RWPE1 (cell line): Measurements from ENCODE around the gene CCDC70.

Experiments
- CTCF ChIA-PET: fragments of 350-600 bp; sonication (Branson Sonifier 250); formaldehyde crosslinking; extraction: SDS; loops from one replicate; lab custom pipeline; 2021; lab: Yijun Ruan, JAX
- POLR2A ChIA-PET: fragments of 400-600 bp; formaldehyde crosslinking; extraction: SDS; loops from one replicate; lab custom pipeline; 2020; ENCODE audit warnings: antibody characterized with exemption; ENCODE audit not compliant: low non-redundant PET; lab: Yijun Ruan, JAX
- DNase-seq: peaks from one replicate; pipeline ENCODE4 v3.0.0; 2012; ENCODE audit warnings: low spot score
- H3K27ac ChIP-seq: fragments of 450-650 bp; 2 replicates; pipeline ENCODE4 v1.5.1; 2017
- TF ChIP-seq, protein P1 (sequence below): fragments of 450-650 bp; conservative IDR thresholded peaks from 2 replicates; pipeline ENCODE4 v1.5.1; 2017; ENCODE audit warnings: low read depth, mild to moderate bottlenecking

CCDC70 gene

DNA sequence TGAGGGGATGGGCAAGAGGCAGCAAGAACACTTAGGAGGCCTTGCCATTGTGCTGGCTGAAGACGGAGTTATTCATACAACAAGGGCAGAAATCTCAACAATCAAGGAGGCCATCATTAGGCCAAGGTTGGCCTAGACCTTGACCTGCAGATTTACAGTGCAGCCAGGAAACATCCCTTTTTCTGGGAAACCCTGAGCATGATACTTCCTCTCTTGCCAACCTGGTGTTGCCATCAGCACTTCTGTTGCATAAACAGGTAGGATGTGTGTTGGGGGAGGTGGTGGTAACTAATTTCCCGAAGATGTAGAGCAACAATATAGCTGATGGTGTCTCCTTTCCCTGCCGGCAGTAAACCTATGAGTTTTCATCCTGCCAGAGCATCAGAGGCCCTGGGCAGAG is 24.8 kb upstream of the CCDC70 start:
- TF ChIP-seq, protein P1, sequence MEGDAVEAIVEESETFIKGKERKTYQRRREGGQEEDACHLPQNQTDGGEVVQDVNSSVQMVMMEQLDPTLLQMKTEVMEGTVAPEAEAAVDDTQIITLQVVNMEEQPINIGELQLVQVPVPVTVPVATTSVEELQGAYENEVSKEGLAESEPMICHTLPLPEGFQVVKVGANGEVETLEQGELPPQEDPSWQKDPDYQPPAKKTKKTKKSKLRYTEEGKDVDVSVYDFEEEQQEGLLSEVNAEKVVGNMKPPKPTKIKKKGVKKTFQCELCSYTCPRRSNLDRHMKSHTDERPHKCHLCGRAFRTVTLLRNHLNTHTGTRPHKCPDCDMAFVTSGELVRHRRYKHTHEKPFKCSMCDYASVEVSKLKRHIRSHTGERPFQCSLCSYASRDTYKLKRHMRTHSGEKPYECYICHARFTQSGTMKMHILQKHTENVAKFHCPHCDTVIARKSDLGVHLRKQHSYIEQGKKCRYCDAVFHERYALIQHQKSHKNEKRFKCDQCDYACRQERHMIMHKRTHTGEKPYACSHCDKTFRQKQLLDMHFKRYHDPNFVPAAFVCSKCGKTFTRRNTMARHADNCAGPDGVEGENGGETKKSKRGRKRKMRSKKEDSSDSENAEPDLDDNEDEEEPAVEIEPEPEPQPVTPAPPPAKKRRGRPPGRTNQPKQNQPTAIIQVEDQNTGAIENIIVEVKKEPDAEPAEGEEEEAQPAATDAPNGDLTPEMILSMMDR = no peak
- CTCF ChIA-PET = no interaction called here
- H3K27ac ChIP-seq = no peak overlapping the region
- DNase-seq = no peak
- POLR2A ChIA-PET = no interaction called here

DNA sequence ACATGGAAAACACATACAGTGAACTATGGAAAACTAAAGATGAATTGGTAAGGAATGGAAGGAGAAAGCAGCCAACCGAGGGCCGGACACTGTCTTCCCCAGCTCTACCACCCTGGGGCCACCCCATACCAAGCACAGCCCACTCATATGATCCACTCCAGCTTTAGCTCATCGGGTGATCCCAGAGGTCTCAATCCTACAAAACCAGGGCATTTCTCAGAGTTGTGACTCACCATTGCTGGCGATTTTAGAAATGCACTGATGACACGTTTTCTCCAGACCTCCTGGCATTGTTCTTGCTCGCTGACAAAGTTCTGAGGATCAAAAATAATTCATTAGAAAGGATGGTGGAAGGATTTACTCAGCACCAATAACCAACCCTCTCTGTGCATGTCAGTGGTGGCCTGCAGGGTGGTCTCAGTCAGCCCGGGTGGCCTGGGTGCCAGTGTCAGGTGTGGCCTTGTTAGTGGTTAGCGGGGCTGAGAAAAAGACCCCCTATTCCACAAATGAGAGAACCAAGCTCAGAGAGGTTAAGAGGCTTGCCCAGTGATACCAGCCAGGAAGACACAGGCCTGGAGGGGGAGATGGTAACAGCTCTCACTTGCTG is 23.4 kb upstream of the CCDC70 start:
- H3K27ac ChIP-seq = no peak overlapping the region
- ChIA-PET CTCF (interaction anchor here (1.1 kb wide), 1 partner anchor 12 kb away, joined by 3 read pairs; no protein-coding TSS in a partner anchor), POLR2A (no interaction called here)
- no peak for DNase-seq
- TF ChIP-seq, protein P1 = no peak

DNA sequence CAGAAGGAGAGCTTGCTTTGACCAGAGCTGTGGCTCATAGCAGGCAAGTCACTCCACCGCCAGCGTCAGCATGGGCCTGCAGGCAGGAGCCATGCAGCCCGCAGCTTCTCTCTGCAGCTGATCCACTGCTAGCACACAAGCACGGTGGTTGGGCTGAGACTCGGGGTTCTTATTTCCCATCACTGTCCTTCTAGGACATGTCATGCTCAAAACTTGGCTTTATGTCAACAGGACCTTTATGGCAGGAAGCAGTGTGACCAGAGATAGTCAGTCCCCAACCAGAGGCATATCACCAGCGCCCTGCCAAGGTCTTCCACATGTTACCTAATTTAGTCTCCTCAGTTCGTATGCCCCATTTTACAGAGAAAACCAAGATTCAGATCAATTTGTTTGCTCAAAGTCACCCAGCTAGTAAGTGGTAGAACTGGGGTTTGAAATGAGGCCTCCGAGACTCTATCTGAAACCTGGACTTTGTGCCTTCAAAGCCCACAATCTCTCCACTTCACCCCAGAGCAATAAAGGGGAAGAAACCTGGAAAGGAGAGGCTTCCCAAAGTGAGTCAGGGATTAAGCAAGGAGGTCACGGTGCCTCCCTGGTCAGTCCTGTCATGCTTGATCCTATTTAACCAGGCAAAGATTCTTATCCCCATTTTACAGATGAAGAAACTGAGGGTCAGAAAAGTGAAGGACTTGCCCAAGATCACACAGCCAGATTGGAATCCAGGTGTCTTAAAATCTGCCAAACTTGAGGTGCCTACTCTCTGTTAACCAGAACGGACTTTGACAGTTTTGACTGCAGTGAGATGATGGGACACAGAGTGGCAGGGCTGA is 21.8 kb upstream of the CCDC70 start:
- DNase-seq = no peak
- ChIA-PET POLR2A (no interaction called here), CTCF (no interaction called here)
- TF ChIP-seq, protein P1 = no peak
- no peak overlapping the region for H3K27ac ChIP-seq

DNA sequence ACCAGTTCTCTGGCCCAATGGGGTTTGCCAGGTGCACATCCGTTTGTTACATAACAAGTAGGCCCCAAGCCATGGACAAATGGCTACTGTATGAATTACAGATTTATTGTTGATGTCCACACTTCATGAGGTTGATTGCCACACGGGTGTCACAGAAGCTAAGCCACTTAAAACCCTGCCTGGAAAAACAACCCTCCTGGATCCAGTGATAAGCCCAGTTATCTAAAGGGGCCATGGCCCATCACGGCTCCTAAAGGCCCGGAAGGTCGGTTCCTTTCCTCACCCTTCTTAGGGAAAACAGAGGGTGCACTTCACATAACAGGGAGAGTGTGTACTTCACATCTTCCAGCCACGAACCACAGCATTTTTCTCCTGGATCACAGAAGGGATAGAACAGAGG is 20.9 kb upstream of the CCDC70 start:
- DNase-seq = no peak
- ChIA-PET CTCF (interaction anchor here (0.9 kb wide), 1 partner anchor 25 kb away, joined by 3 read pairs; no protein-coding TSS in a partner anchor), POLR2A (no interaction called here)
- TF ChIP-seq, protein P1 = no peak
- H3K27ac ChIP-seq = no peak overlapping the region

DNA sequence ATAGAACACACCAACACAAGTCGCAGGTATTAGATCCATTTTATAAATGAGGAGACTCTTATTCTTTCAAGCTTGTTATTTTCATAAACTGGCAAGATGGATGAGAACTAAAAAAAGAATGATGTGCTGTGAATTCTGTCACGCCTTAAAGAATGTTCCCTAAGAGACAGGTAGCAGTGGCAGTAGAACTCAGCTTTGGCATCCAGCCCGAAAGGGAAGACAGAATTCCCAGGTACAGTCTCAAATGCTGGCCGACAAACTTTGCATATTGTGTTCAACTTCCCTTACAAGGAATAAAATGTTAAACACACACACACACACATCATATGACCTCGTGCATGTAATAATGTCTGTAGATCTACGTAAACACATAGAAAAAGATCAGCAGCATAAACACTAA is 20.0 kb upstream of the CCDC70 start:
- ChIA-PET POLR2A (no interaction called here), CTCF (interaction anchor here (0.9 kb wide), 1 partner anchor 26 kb away, joined by 3 read pairs; no protein-coding TSS in a partner anchor)
- H3K27ac ChIP-seq = no peak overlapping the region
- DNase-seq = no peak
- TF ChIP-seq, protein P1 = no peak

DNA sequence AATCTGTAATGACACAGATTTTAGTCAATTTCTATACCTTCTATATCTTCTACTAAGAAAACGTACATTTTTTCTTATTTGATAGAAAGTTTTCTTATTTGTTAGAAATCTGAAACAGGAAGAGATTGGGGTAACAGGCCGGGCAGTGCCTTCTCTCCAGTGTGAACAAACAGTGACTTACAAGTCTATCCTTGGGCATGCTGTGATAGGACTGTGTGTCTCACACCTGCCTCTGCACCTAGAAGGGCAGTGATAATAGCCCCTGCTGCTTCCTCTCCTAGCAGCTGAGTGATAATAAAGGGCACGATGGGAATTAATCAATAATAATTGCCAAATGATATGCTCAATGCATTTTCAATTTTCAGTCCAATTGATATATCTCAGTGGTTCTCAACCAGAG is 18.2 kb upstream of the CCDC70 start:
- CTCF ChIA-PET = interaction anchor here (0.7 kb wide), 1 partner anchor 730 kb away, joined by 3 read pairs; no protein-coding TSS in a partner anchor
- H3K27ac ChIP-seq = no peak overlapping the region
- DNase-seq = no peak
- TF ChIP-seq, protein P1 = no peak
- POLR2A ChIA-PET = no interaction called here
